ENCODE measurements around the gene RIPOR3.

DNA sequence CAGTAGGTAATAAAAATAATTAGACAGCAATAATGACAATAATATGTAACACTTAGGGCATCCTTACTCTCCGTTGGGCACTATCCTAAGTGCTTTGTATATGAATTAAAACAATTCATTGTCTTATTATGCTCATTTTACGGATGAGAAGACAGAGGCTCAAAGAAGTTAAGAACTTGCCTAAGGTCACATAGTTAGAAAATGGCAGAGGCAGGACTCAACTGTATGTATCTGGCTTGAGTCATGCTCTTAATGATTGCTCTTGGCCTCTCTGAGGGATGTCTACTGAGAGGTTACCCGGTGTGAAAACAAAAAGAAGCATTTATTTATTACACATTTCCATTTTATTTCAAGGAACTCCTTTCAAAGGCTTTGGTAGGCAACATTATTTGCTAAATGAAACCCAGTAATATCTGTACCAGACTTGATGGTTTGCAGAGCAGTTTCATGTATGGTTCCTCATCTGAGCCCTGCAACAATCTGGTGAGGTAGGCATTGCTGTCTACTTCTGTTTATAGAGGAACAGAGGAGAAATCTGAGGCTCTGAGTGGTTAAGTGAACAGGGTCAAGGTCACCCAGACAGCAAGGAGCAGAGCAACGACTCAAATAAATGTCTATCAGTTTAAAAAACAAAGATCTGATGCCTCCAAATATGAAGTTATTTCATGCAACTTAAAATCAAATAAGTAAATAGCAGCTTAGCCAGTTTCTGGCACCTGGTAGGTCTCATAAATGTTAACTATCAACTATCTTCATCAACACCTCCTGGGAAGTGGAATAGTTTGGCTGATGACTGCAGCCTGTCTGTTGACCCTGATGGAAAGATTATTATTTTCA, 35.8 kb upstream of the RIPOR3 start:
- no peak for TF ChIP-seq CTCF (IDR thresholded peaks at IDR 0.05; ENCODE audit: poor library complexity, severe bottlenecking)
- TF ChIP-seq EP300 (conservative IDR thresholded peaks at IDR 0.05; ENCODE audit: poor library complexity, severe bottlenecking) = no peak
- TF ChIP-seq RAD21 (conservative IDR thresholded peaks at IDR 0.05) = no peak
